KMS-11 (cell line): ENCODE measurements around the gene FHOD3.

Experiments
- H2AFZ ChIP-seq: fragments of 200-600 bp; sonication (generic); 2 replicates; pipeline ENCODE4 v1.6.1; 2016; ENCODE audit warnings: antibody characterized with exemption, mixed run types, low read depth
- H3K27ac ChIP-seq: fragments of 200-600 bp; sonication (generic); 2 replicates; pipeline ENCODE4 v1.6.1; 2016; ENCODE audit warnings: mild to moderate bottlenecking, mixed run types
- H3K27me3 ChIP-seq: fragments of 200-600 bp; sonication (generic); 2 replicates; pipeline ENCODE4 v1.6.1; 2017; ENCODE audit warnings: mild to moderate bottlenecking, low read depth, mixed run types, moderate library complexity; ENCODE audit not compliant: insufficient read depth
- H3K36me3 ChIP-seq: fragments of 200-600 bp; sonication (generic); 2 replicates; pipeline ENCODE4 v1.6.1; 2017; ENCODE audit warnings: mild to moderate bottlenecking, mixed run types; ENCODE audit not compliant: insufficient read depth
- H3K4me1 ChIP-seq: fragments of 200-600 bp; sonication (generic); 2 replicates; pipeline ENCODE4 v1.6.1; 2016; ENCODE audit warnings: mild to moderate bottlenecking, low read depth, mixed run types; ENCODE audit not compliant: poor library complexity, severe bottlenecking
- H3K4me2 ChIP-seq: fragments of 200-600 bp; sonication (generic); 2 replicates; pipeline ENCODE4 v1.7.0; 2016; ENCODE audit warnings: mild to moderate bottlenecking, mixed run types
- H3K4me3 ChIP-seq: fragments of 200-600 bp; sonication (generic); IDR thresholded peaks from 2 replicates; pipeline ENCODE4 v1.6.1; 2017; ENCODE audit warnings: low read depth, low read length, mixed read lengths; ENCODE audit not compliant: insufficient read depth
- H3K79me2 ChIP-seq: fragments of 200-600 bp; sonication (generic); 2 replicates; pipeline ENCODE4 v1.6.1; 2016; ENCODE audit warnings: low read depth, mixed run types; ENCODE audit not compliant: insufficient read depth
- H3K9ac ChIP-seq: fragments of 200-600 bp; sonication (generic); 2 replicates; pipeline ENCODE4 v1.6.1; 2016; ENCODE audit warnings: mild to moderate bottlenecking, mixed run types
- H4K20me1 ChIP-seq: fragments of 200-600 bp; sonication (generic); 2 replicates; pipeline ENCODE4 v1.6.1; 2016; ENCODE audit warnings: mild to moderate bottlenecking, mixed run types; ENCODE audit not compliant: insufficient read depth
- TF ChIP-seq, protein P1 (sequence below): fragments of 200-600 bp; sonication (generic); conservative IDR thresholded peaks from 2 replicates; pipeline ENCODE4 v1.6.1; 2017; ENCODE audit warnings: low read depth, mild to moderate bottlenecking, antibody characterized with exemption, low read length, moderate library complexity, mixed read lengths

Gene FHOD3

DNA sequence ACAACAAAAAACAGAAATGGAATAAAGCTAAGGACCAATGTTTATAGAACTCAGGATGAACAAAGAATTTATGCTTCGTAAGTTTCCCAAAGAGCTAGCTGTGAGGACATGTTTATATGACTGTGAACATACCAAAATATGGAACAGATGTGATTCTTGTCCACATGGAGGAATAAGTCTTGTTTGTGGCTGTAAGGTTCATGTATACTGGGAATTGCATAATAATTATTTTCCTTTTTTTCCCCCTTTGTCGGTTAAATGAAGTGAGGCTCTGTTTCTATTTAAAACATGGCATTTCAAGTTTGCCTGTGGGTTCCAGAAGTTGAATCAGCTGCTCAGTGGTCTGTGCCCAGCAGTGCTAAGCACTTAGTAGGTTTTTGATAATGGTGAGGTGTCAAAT lies 108.1 kb downstream of the FHOD3 start:
- no peaks in the 10 kb centered on the region for H4K20me1 ChIP-seq
- no peaks in the 10 kb centered on the region for H3K79me2 ChIP-seq
- H3K27me3 ChIP-seq = no peaks in the 10 kb centered on the region
- H2AFZ ChIP-seq = no peak overlapping the region
- no peaks in the 10 kb centered on the region for H3K36me3 ChIP-seq
- H3K9ac ChIP-seq = no peak overlapping the region
- TF ChIP-seq, protein P1, sequence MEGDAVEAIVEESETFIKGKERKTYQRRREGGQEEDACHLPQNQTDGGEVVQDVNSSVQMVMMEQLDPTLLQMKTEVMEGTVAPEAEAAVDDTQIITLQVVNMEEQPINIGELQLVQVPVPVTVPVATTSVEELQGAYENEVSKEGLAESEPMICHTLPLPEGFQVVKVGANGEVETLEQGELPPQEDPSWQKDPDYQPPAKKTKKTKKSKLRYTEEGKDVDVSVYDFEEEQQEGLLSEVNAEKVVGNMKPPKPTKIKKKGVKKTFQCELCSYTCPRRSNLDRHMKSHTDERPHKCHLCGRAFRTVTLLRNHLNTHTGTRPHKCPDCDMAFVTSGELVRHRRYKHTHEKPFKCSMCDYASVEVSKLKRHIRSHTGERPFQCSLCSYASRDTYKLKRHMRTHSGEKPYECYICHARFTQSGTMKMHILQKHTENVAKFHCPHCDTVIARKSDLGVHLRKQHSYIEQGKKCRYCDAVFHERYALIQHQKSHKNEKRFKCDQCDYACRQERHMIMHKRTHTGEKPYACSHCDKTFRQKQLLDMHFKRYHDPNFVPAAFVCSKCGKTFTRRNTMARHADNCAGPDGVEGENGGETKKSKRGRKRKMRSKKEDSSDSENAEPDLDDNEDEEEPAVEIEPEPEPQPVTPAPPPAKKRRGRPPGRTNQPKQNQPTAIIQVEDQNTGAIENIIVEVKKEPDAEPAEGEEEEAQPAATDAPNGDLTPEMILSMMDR = no peak
- no peak overlapping the region for H3K4me3 ChIP-seq
- H3K4me2 ChIP-seq = no peak overlapping the region
- no peaks in the 10 kb centered on the region for H3K4me1 ChIP-seq
- H3K27ac ChIP-seq = no peak overlapping the region

DNA sequence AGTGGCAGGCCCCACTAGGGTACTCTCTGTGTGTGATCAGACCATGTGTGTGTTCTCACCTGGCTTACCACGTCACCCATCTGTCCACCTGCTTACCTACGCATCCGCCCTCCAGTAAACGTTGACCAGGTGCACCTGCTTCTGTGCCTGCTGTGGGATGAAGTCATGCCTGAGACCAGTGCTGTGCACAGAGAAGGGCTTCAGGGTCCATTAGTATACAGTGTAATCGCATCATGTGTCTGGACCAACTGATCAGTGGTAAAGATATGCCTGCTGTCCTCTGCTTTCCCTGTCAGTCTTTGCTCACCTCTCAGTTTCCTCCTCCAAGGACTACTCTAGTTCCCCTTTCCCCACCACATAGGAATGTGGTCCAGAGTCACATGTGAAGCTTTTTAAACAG lies 109.3 kb downstream of the FHOD3 start:
- TF ChIP-seq, protein P1 = no peak
- no peak overlapping the region for H3K9ac ChIP-seq

DNA sequence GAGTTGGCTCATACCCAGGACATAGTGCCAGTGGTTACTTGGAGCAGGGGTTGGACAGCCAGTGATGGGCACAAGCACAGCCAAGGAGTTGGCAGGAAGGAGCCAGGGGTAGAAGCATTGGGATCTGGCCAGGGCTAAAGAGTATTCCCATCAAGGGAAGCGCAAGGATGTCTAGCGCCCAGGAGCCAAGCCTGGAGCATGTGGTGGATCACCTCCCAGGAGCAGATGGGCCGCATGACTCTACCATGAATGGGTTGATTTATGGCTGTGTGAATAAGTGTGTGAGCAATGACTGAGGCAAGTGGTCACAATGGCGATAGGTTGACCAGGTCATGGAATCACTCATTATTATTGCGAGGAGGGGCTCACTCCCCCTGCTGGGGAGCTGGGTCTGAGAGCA lies 111.1 kb downstream of the FHOD3 start:
- H3K9ac ChIP-seq = no peak overlapping the region
- H3K27me3 ChIP-seq = no peaks in the 10 kb centered on the region
- TF ChIP-seq, protein P1 = no peak
- no peak overlapping the region for H3K27ac ChIP-seq
- H2AFZ ChIP-seq = no peak overlapping the region
- H4K20me1 ChIP-seq = no peaks in the 10 kb centered on the region
- H3K36me3 ChIP-seq = no peaks in the 10 kb centered on the region
- H3K4me1 ChIP-seq = peaks cover 10% of the 10 kb centered on the region
- no peaks in the 10 kb centered on the region for H3K79me2 ChIP-seq
- no peak overlapping the region for H3K4me3 ChIP-seq
- H3K4me2 ChIP-seq = no peak overlapping the region

More for the DNA sequence above, 109.3 kb downstream of the FHOD3 start:
- Histone ChIP-seq H4K20me1 (no peaks in the 10 kb centered on the region), H3K4me2 (no peak overlapping the region), H3K27ac (no peak overlapping the region), H3K36me3 (no peaks in the 10 kb centered on the region), H3K4me3 (no peak overlapping the region), H3K4me1 (peaks cover 6% of the 10 kb centered on the region), H2AFZ (no peak overlapping the region), H3K79me2 (no peaks in the 10 kb centered on the region), H3K27me3 (no peaks in the 10 kb centered on the region)

DNA sequence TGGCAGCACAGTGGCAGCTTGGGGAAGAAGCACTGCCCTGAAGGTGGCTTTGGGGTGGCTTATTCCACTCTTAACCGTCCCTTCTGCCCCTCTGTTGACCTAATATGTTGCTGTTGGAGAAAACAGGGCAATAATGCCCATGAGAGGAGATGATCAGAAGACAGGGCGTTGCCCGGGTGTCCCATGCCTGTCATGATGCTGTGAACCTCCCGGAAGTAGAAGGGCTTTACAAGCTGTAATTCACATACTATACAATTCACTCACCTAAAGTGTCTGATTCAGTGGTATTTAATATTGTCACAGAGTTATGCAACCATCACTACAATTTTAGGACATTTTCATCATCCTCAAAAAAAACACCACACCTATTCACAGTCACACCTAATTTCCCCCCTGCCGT lies 112.3 kb downstream of the FHOD3 start:
- Histone ChIP-seq H3K27ac (no peak overlapping the region), H3K27me3 (no peaks in the 10 kb centered on the region), H4K20me1 (no peaks in the 10 kb centered on the region), H3K9ac (no peak overlapping the region), H3K79me2 (no peaks in the 10 kb centered on the region), H3K36me3 (no peaks in the 10 kb centered on the region), H2AFZ (no peak overlapping the region), H3K4me1 (peaks cover 10% of the 10 kb centered on the region), H3K4me3 (no peak overlapping the region), H3K4me2 (no peak overlapping the region)
- TF ChIP-seq, protein P1 = no peak
